Measurements from ENCODE around the gene KIF12.

DNA sequence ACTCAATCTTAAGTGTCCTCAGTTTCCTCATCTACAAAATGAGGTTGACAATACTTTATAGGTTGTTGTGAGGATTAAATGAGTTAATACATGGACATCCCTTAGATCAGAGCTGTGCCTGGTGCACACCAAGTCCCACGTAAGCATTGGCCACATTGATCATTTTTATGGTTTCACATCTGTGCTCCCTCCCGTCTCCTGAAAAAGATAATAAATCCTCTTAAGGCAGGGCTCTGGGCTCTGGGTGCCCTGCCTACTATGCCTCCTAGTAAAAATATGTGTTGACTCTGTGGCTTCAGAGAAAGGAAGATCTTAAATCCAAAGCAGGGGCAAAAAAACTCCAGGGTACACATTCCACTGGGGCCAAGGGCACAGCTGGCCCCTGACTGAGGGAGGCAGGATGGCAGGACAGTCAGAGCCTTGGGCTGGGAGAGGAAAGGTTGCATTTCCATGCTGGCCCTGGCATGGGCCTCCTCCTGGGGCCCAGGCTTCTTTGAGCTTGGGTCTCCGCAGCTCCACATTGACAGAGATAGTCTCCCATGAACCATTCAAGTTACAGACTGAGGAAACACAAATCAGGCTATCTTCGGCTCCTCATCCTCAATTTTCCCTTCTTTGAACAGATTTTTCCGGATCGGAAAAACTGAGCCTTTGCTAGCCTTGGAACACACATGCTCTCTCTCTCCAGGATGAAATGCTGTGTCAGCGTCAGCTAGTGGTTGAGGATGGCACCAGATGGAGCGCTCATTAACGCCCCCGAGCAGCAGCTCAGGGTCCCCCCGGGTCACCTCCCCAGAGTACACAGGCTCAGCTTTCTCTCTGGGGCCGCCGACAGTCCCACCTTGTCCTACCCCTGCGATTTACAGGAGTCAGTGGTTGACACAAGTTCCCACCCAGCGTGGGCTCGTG is 22.4 kb upstream of the KIF12 start:
- TF ChIP-seq, protein P1, sequence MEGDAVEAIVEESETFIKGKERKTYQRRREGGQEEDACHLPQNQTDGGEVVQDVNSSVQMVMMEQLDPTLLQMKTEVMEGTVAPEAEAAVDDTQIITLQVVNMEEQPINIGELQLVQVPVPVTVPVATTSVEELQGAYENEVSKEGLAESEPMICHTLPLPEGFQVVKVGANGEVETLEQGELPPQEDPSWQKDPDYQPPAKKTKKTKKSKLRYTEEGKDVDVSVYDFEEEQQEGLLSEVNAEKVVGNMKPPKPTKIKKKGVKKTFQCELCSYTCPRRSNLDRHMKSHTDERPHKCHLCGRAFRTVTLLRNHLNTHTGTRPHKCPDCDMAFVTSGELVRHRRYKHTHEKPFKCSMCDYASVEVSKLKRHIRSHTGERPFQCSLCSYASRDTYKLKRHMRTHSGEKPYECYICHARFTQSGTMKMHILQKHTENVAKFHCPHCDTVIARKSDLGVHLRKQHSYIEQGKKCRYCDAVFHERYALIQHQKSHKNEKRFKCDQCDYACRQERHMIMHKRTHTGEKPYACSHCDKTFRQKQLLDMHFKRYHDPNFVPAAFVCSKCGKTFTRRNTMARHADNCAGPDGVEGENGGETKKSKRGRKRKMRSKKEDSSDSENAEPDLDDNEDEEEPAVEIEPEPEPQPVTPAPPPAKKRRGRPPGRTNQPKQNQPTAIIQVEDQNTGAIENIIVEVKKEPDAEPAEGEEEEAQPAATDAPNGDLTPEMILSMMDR (IDR thresholded peaks at IDR 0.05; ENCODE audit: poor library complexity), result no peak
- TF ChIP-seq EZH2 (IDR thresholded peaks at IDR 0.05; ENCODE audit: borderline replicate concordance), result no peak
